GM19324 (cell line): ENCODE data around the gene FOXB2.

Experiments
- ATAC-seq: cut with Tn5 transposase; IDR thresholded peaks from one replicate; pipeline ENCODE4 v1.9.1; 2021; ENCODE audit warnings: mild to moderate bottlenecking, moderate library complexity; ENCODE audit not compliant: unreplicated experiment, low FRiP score

FOXB2 gene

GRCh38 chr9:77015327-77016048 lies 4.0 kb upstream of the FOXB2 start:
- ATAC-seq = no peak

GRCh38 chr9:77016121-77016525 lies 3.3 kb upstream of the FOXB2 start:
- ATAC-seq = no peak

- ATAC-seq = no peak
These were observed 2.6 kb upstream of the FOXB2 start for GRCh38 chr9:77016526-77017504.

- no peak for ATAC-seq
These were observed 2.0 kb upstream of the FOXB2 start for GRCh38 chr9:77017505-77017894.

GRCh38 chr9:77018058-77018968 lies 1.1 kb upstream of the FOXB2 start:
- no peak for ATAC-seq

- ATAC-seq = no peak
These were observed 553 bp upstream of the FOXB2 start for GRCh38 chr9:77018969-77019235.

GRCh38 chr9:77019926-77020412 lies 514 bp downstream of the FOXB2 start:
- no peak for ATAC-seq

- ATAC-seq = no peak
These were observed 1.2 kb downstream of the FOXB2 start for GRCh38 chr9:77020413-77021290.

- ATAC-seq = no peak
These were observed 1.9 kb downstream of the FOXB2 start for GRCh38 chr9:77021291-77021894.

- no peak for ATAC-seq
These were observed 2.7 kb downstream of the FOXB2 start for GRCh38 chr9:77021922-77022782.

- no peak for ATAC-seq
These were observed 3.5 kb downstream of the FOXB2 start for GRCh38 chr9:77022783-77023440.

GRCh38 chr9:77023726-77024125 lies 4.3 kb downstream of the FOXB2 start:
- ATAC-seq = no peak

- ATAC-seq = no peak
These were observed 5.5 kb downstream of the FOXB2 start for GRCh38 chr9:77024776-77025545.

GRCh38 chr9:77028478-77028877 lies 9.0 kb downstream of the FOXB2 start:
- no peak for ATAC-seq

GRCh38 chr9:77030045-77030444 lies 10.6 kb downstream of the FOXB2 start:
- ATAC-seq = no peak

- ATAC-seq = no peak
These were observed 19.0 kb downstream of the FOXB2 start for GRCh38 chr9:77038281-77039036.
